ENCODE measurements around the gene QRFP. TPM values are rescaled to one million over a fixed set of nuclear protein-coding genes. Genes with fewer than 3 reads are reported as not detected.
A peak's percentile ranks its signal among the peaks of the same experiment; 100 is the strongest.

QRFP gene
- total and polyA plus RNA-seq, 2 experiments from 2014 or later: 0.45 TPM; not detected in 1

GRCh38 chr9:130867556-130867955 is 29.1 kb downstream of the QRFP start:
- H3K4me1 ChIP-seq (ENCODE audit: low read depth): no peaks in the 10 kb centered on the region
- no peak for TF ChIP-seq CTCF (IDR thresholded peaks at IDR 0.05; ENCODE audit: low read depth, low read length)
- peaks cover 35% of the 10 kb centered on the region for H3K36me3 ChIP-seq
- no peaks in the 10 kb centered on the region for H3K27me3 ChIP-seq
- no peaks in the 10 kb centered on the region for H3K9me3 ChIP-seq (ENCODE audit: low read depth)
- no peak overlapping the region for H3K4me3 ChIP-seq
- no peak overlapping the region for H3K27ac ChIP-seq
- no peak for DNase-seq (ENCODE audit: low read depth in 1 of 2, low spot score in 1 of 2)

- no peaks in the 10 kb centered on the region for H3K9me3 ChIP-seq (ENCODE audit: low read depth)
- no peaks in the 10 kb centered on the region for H3K27me3 ChIP-seq
- H3K4me1 ChIP-seq (ENCODE audit: low read depth): peaks cover 2% of the 10 kb centered on the region
- peaks cover 28% of the 10 kb centered on the region for H3K36me3 ChIP-seq
- H3K4me3 ChIP-seq: no peak overlapping the region
- TF ChIP-seq CTCF (IDR thresholded peaks at IDR 0.05; ENCODE audit: low read depth, low read length): peak; percentile 99
- H3K27ac ChIP-seq: no peak overlapping the region
- peak; percentile 86 to 92 for DNase-seq (ENCODE audit: low read depth in 1 of 2, low spot score in 1 of 2)
Observed at GRCh38 chr9:130866474-130866965, 30.1 kb downstream of the QRFP start.

- no peak for TF ChIP-seq CTCF (IDR thresholded peaks at IDR 0.05; ENCODE audit: low read depth, low read length)
- Histone ChIP-seq H3K27me3 (no peaks in the 10 kb centered on the region), H3K4me3 (no peak overlapping the region), H3K4me1 (ENCODE audit: low read depth) (peaks cover 8% of the 10 kb centered on the region), H3K27ac (no peak overlapping the region), H3K36me3 (peaks cover 27% of the 10 kb centered on the region), H3K9me3 (ENCODE audit: low read depth) (no peaks in the 10 kb centered on the region)
- no peak for DNase-seq (ENCODE audit: low read depth in 1 of 2, low spot score in 1 of 2)
Observed at GRCh38 chr9:130865921-130866320, 30.7 kb downstream of the QRFP start.

GRCh38 chr9:130864541-130864940 is 32.1 kb downstream of the QRFP start:
- TF ChIP-seq CTCF (IDR thresholded peaks at IDR 0.05; ENCODE audit: low read depth, low read length): no peak
- Histone ChIP-seq H3K9me3 (ENCODE audit: low read depth) (no peaks in the 10 kb centered on the region), H3K27ac (no peak overlapping the region), H3K27me3 (no peaks in the 10 kb centered on the region), H3K4me1 (ENCODE audit: low read depth) (peaks cover 19% of the 10 kb centered on the region), H3K4me3 (no peak overlapping the region), H3K36me3 (peaks cover 28% of the 10 kb centered on the region)
- no peak for DNase-seq (ENCODE audit: low read depth in 1 of 2, low spot score in 1 of 2)

GRCh38 chr9:130862747-130863146 is 33.9 kb downstream of the QRFP start:
- no peak for TF ChIP-seq CTCF (IDR thresholded peaks at IDR 0.05; ENCODE audit: low read depth, low read length)

GRCh38 chr9:130862217-130862616 is 34.4 kb downstream of the QRFP start:
- DNase-seq (ENCODE audit: low read depth in 1 of 2, low spot score in 1 of 2): no peak
- Histone ChIP-seq H3K27ac (no peak overlapping the region), H3K4me1 (ENCODE audit: low read depth) (peaks cover 26% of the 10 kb centered on the region), H3K4me3 (no peak overlapping the region), H3K36me3 (peaks cover 25% of the 10 kb centered on the region), H3K27me3 (no peaks in the 10 kb centered on the region), H3K9me3 (ENCODE audit: low read depth) (no peaks in the 10 kb centered on the region)
- no peak for TF ChIP-seq CTCF (IDR thresholded peaks at IDR 0.05; ENCODE audit: low read depth, low read length)

More at GRCh38 chr9:130862747-130863146, 33.9 kb downstream of the QRFP start:
- Histone ChIP-seq H3K36me3 (peaks cover 24% of the 10 kb centered on the region), H3K4me3 (no peak overlapping the region), H3K4me1 (ENCODE audit: low read depth) (peaks cover 26% of the 10 kb centered on the region), H3K27me3 (no peaks in the 10 kb centered on the region), H3K27ac (no peak overlapping the region), H3K9me3 (ENCODE audit: low read depth) (no peaks in the 10 kb centered on the region)
- DNase-seq (ENCODE audit: low read depth in 1 of 2, low spot score in 1 of 2): no peak
